Smooth muscle cell (in vitro differentiated cells): ENCODE data around the gene CACNA1S. TPM values are rescaled to one million over a fixed set of nuclear protein-coding genes. Genes with fewer than 3 reads are reported as not detected.

ENCODE experiments used
- DNase-seq: peaks from one replicate; lab custom pipeline; 2025; ENCODE audit not compliant: unreplicated experiment; lab: John Stamatoyannopoulos, UW
- H2AFZ ChIP-seq: fragments of 200-600 bp; sonication (generic); 2 replicates; pipeline ENCODE4 v1.6.0; 2016; ENCODE audit warnings: antibody characterized with exemption, low read depth, mild to moderate bottlenecking
- H3F3A ChIP-seq: fragments of 200-600 bp; sonication (generic); 2 replicates; pipeline ENCODE4 v1.6.0; 2017; ENCODE audit warnings: antibody characterized with exemption, low read depth
- H3K27ac ChIP-seq: fragments of 200-600 bp; sonication (generic); 2 replicates; pipeline ENCODE4 v1.5.1; 2016; ENCODE audit warnings: low read depth, mild to moderate bottlenecking
- H3K27me3 ChIP-seq: fragments of 200-600 bp; sonication (generic); 2 replicates; pipeline ENCODE4 v1.6.1; 2016; ENCODE audit warnings: low read depth, mild to moderate bottlenecking
- H3K36me3 ChIP-seq: fragments of 200-600 bp; sonication (generic); 2 replicates; pipeline ENCODE4 v1.5.1; 2016; ENCODE audit warnings: low read depth
- H3K4me1 ChIP-seq: fragments of 200-600 bp; sonication (generic); 2 replicates; pipeline ENCODE4 v1.5.1; 2016; ENCODE audit warnings: low read depth
- H3K4me2 ChIP-seq: fragments of 200-600 bp; sonication (generic); 2 replicates; pipeline ENCODE4 v1.6.0; 2016; ENCODE audit warnings: mild to moderate bottlenecking
- H3K4me3 ChIP-seq: fragments of 200-600 bp; sonication (generic); 2 replicates; pipeline ENCODE4 v1.5.1; 2016; ENCODE audit warnings: mild to moderate bottlenecking
- H3K79me2 ChIP-seq: fragments of 200-600 bp; sonication (generic); 2 replicates; pipeline ENCODE4 v1.6.0; 2016; ENCODE audit warnings: low read depth, mild to moderate bottlenecking
- H3K9ac ChIP-seq: fragments of 200-600 bp; sonication (generic); 2 replicates; pipeline ENCODE4 v1.6.0; 2016; ENCODE audit warnings: low read depth
- H3K9me3 ChIP-seq: fragments of 200-600 bp; sonication (generic); replicated peaks from 2 replicates; pipeline ENCODE4 v1.5.1; 2016; ENCODE audit warnings: low read depth
- H4K20me1 ChIP-seq: fragments of 200-600 bp; sonication (generic); 2 replicates; pipeline ENCODE4 v1.6.0; 2016; ENCODE audit warnings: low read depth
- CTCF ChIP-seq: fragments of 200-600 bp; sonication (generic); IDR thresholded peaks from 2 replicates; pipeline ENCODE4 v1.5.1; 2017; ENCODE audit warnings: borderline replicate concordance, mild to moderate bottlenecking, antibody characterized with exemption; ENCODE audit not compliant: insufficient read depth, poor library complexity, severe bottlenecking
- WGBS: methylation state at CpG from one replicate; pipeline ENCODE4 v1.1.7; 2016; ENCODE audit warnings: low lambda C conversion rate; 5-methylcytosine and 5-hydroxymethylcytosine counted together
- polyA plus RNA-seq: library from polyadenylated mRNA; unstranded; fragments of >200 nt; fragmentation: Nextera tagmentation; extraction: Ambion mirVana; gene quantifications from 2 replicates; pipeline ENCODE4 v1.2.1, GENCODE V29; 2016
- total RNA-seq: library from RNA; depleted of rRNA; stranded (reverse); fragments of >200 nt; gene quantifications from 2 replicates; pipeline ENCODE4 v1.2.3, GENCODE V29; 2014

CACNA1S gene
- total and polyA plus RNA-seq, 2 experiments from 2014 or later: not detected

GRCh38 chr1:201122321-201122957 lies 10.2 kb upstream of the CACNA1S start:
- Histone ChIP-seq H4K20me1 (no peaks in the 10 kb centered on the region), H3K79me2 (no peaks in the 10 kb centered on the region), H3K4me2 (no peak overlapping the region), H3K36me3 (no peaks in the 10 kb centered on the region), H3K9me3 (no peaks in the 10 kb centered on the region), H3K4me1 (no peaks in the 10 kb centered on the region), H3K27ac (no peak overlapping the region), H3K27me3 (no peaks in the 10 kb centered on the region), H3K4me3 (no peak overlapping the region), H3K9ac (no peak overlapping the region), H3F3A (no peaks in the 10 kb centered on the region), H2AFZ (no peak overlapping the region)
- no peak for TF ChIP-seq CTCF
- DNase-seq: no peak
- 86% methylated on average over 10 of the region's 10 CpGs for WGBS

DNA sequence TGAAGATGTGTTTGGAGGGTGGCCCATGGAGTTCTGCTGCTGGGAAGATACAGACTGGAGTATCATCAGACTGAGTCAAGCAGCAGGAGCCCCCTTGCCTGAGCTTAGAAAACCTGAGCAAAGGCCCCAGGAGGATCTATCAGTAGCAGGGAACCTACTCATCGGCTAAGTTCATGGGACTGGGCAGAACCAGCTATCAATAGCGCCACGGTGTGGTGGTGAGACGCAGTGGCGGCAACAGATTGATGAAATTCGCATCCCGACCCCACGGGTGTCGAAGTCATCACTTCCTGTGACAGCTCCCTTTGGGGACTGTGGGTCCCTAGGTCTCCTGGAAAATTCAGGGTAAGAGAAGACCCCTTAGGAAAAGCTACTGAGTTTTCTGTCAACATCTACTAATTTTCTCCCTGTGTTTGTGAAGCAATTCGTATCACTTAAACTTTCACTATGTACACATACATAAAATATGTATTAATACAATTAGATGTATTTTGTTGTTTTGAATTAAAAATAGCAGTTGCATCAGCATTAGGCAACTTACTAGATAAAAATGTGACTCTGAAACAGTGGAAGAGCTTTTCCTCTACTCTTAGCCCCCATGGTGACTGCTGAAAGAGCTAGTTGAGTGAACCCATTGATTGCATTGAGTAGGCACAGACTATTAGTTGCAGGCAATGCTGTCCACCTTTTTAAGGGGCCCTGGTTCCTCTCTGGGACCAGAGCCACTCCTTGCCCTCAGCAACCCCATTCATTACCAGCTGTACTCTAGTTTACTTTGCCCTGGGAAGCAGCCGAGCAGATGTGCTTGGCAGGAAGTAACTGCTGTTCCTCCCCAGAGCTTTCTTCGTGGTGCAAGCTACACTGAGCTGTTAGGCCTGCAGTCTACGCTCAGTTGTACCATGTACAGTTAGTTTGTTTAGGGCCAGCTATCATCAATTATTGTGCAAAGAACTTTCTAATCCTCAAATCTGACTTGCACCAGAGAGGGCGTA lies 7.3 kb upstream of the CACNA1S start:
- Histone ChIP-seq H2AFZ (no peak overlapping the region), H3K4me3 (no peak overlapping the region), H3K9me3 (no peaks in the 10 kb centered on the region), H3K4me2 (no peak overlapping the region), H3F3A (no peaks in the 10 kb centered on the region), H3K27ac (no peak overlapping the region), H4K20me1 (no peaks in the 10 kb centered on the region), H3K79me2 (no peaks in the 10 kb centered on the region), H3K36me3 (no peaks in the 10 kb centered on the region), H3K4me1 (no peaks in the 10 kb centered on the region), H3K27me3 (peaks cover 9% of the 10 kb centered on the region), H3K9ac (no peak overlapping the region)
- no peak for DNase-seq
- WGBS: 27% methylated on average over 14 of the region's 14 CpGs
- TF ChIP-seq CTCF: peak; percentile 54

- H3K4me1 ChIP-seq: peaks cover 5% of the 10 kb centered on the region
- TF ChIP-seq CTCF: no peak
- WGBS: 67% methylated on average over 2 of the region's 2 CpGs
- no peak for DNase-seq
- H3K27ac ChIP-seq: no peak overlapping the region
- no peak overlapping the region for H3K4me2 ChIP-seq
- H3K27me3 ChIP-seq: peaks cover 9% of the 10 kb centered on the region
- H3F3A ChIP-seq: no peaks in the 10 kb centered on the region
- H2AFZ ChIP-seq: no peak overlapping the region
- H4K20me1 ChIP-seq: no peaks in the 10 kb centered on the region
- H3K36me3 ChIP-seq: no peaks in the 10 kb centered on the region
- no peaks in the 10 kb centered on the region for H3K9me3 ChIP-seq
- no peak overlapping the region for H3K9ac ChIP-seq
- no peak overlapping the region for H3K4me3 ChIP-seq
- H3K79me2 ChIP-seq: no peaks in the 10 kb centered on the region
These were observed 3.9 kb upstream of the CACNA1S start for GRCh38 chr1:201116091-201116490.
